Measurements from ENCODE around the gene SLIT3. TPM values are rescaled to one million over a fixed set of nuclear protein-coding genes. Genes with fewer than 3 reads are reported as not detected.

SLIT3 gene
- total and polyA plus RNA-seq, 4 experiments from 2014 or later = not detected

GRCh38 chr5:169185626-169186025 lies 115.3 kb downstream of the SLIT3 start:
- Histone ChIP-seq H3K4me1 (ENCODE audit: insufficient read depth, low read length) (no peaks in the 10 kb centered on the region), H3K36me3 (ENCODE audit: insufficient read depth, low read length) (no peaks in the 10 kb centered on the region), H3K27ac (ENCODE audit: low read depth, low read length) (no peak overlapping the region), H3K4me3 (ENCODE audit: low read length in 2 of 2) (no peak overlapping the region), H3K9me3 (ENCODE audit: control insufficient read depth in 1 of 2, low read length in 2 of 2) (no peaks in the 10 kb centered on the region), H3K27me3 (ENCODE audit: insufficient read depth, low read length) (no peaks in the 10 kb centered on the region)
- ChIA-PET CTCF (ENCODE audit: partially characterized antibody) (no interaction called here), POLR2A (ENCODE audit: partially characterized antibody) (no interaction called here)
- intact Hi-C loops (cut with micrococcal nuclease) = no loop called here
- H3K4me1 Mint-ChIP-seq = no peaks in the 10 kb centered on the region
- H3K9me3 Mint-ChIP-seq = peaks cover 0 to 2% (median 0%) of the 10 kb centered on the region in 8 donors
- H3K4me3 Mint-ChIP-seq = no peak overlapping the region
- H3K27ac Mint-ChIP-seq = no peak overlapping the region
- H3K27me3 Mint-ChIP-seq = no peaks in the 10 kb centered on the region
- DNase-seq = no peak
- H3K36me3 Mint-ChIP-seq = no peaks in the 10 kb centered on the region

- Histone ChIP-seq H3K27me3 (ENCODE audit: insufficient read depth, low read length) (no peaks in the 10 kb centered on the region), H3K4me1 (ENCODE audit: insufficient read depth, low read length) (no peaks in the 10 kb centered on the region), H3K4me3 (ENCODE audit: low read length in 2 of 2) (no peak overlapping the region), H3K27ac (ENCODE audit: low read depth, low read length) (no peak overlapping the region), H3K36me3 (ENCODE audit: insufficient read depth, low read length) (no peaks in the 10 kb centered on the region), H3K9me3 (ENCODE audit: control insufficient read depth in 1 of 2, low read length in 2 of 2) (no peaks in the 10 kb centered on the region)
- POLR2A ChIA-PET (ENCODE audit: partially characterized antibody) = no interaction called here
- intact Hi-C loops (cut with micrococcal nuclease) = no loop called here
- no peak for DNase-seq
- H3K4me1 Mint-ChIP-seq = no peaks in the 10 kb centered on the region
- H3K36me3 Mint-ChIP-seq = no peaks in the 10 kb centered on the region
- no peak overlapping the region for H3K4me3 Mint-ChIP-seq
- no peak overlapping the region for H3K27ac Mint-ChIP-seq
- no peaks in the 10 kb centered on the region for H3K27me3 Mint-ChIP-seq
- H3K9me3 Mint-ChIP-seq = no peaks in the 10 kb centered on the region
- CTCF ChIA-PET (ENCODE audit: partially characterized antibody) = no interaction called here
Measured at GRCh38 chr5:169183576-169183975, 117.4 kb downstream of the SLIT3 start.

- ChIA-PET CTCF (ENCODE audit: partially characterized antibody) (no interaction called here), POLR2A (ENCODE audit: partially characterized antibody) (no interaction called here)
- no peaks in the 10 kb centered on the region for H3K9me3 ChIP-seq (ENCODE audit: control insufficient read depth in 1 of 2, low read length in 2 of 2)
- Mint-ChIP-seq H3K4me1 (no peaks in the 10 kb centered on the region), H3K27ac (no peak overlapping the region), H3K9me3 (no peaks in the 10 kb centered on the region), H3K4me3 (no peak overlapping the region), H3K36me3 (no peaks in the 10 kb centered on the region), H3K27me3 (no peaks in the 10 kb centered on the region)
- no peaks in the 10 kb centered on the region for H3K27me3 ChIP-seq (ENCODE audit: insufficient read depth, low read length)
- no peak for DNase-seq
- H3K4me3 ChIP-seq (ENCODE audit: low read length in 2 of 2) = no peak overlapping the region
- no peaks in the 10 kb centered on the region for H3K4me1 ChIP-seq (ENCODE audit: insufficient read depth, low read length)
- intact Hi-C loops (cut with micrococcal nuclease) = no loop called here
- no peaks in the 10 kb centered on the region for H3K36me3 ChIP-seq (ENCODE audit: insufficient read depth, low read length)
- H3K27ac ChIP-seq (ENCODE audit: low read depth, low read length) = no peak overlapping the region
Measured at GRCh38 chr5:169182797-169183196, 118.1 kb downstream of the SLIT3 start.

GRCh38 chr5:169181814-169182213 lies 119.1 kb downstream of the SLIT3 start:
- DNase-seq = no peak
- intact Hi-C loops (cut with micrococcal nuclease) = no loop called here
- Histone ChIP-seq H3K27me3 (ENCODE audit: insufficient read depth, low read length) (no peaks in the 10 kb centered on the region), H3K27ac (ENCODE audit: low read depth, low read length) (no peak overlapping the region), H3K9me3 (ENCODE audit: control insufficient read depth in 1 of 2, low read length in 2 of 2) (no peaks in the 10 kb centered on the region), H3K4me3 (ENCODE audit: low read length in 2 of 2) (no peak overlapping the region), H3K4me1 (ENCODE audit: insufficient read depth, low read length) (no peaks in the 10 kb centered on the region), H3K36me3 (ENCODE audit: insufficient read depth, low read length) (no peaks in the 10 kb centered on the region)
- no peaks in the 10 kb centered on the region for H3K36me3 Mint-ChIP-seq
- no peak overlapping the region for H3K27ac Mint-ChIP-seq
- no peaks in the 10 kb centered on the region for H3K4me1 Mint-ChIP-seq
- H3K27me3 Mint-ChIP-seq = no peaks in the 10 kb centered on the region
- ChIA-PET CTCF (ENCODE audit: partially characterized antibody) (no interaction called here), POLR2A (ENCODE audit: partially characterized antibody) (no interaction called here)
- no peaks in the 10 kb centered on the region for H3K9me3 Mint-ChIP-seq
- H3K4me3 Mint-ChIP-seq = no peak overlapping the region

- Mint-ChIP-seq H3K4me1 (no peaks in the 10 kb centered on the region), H3K4me3 (no peak overlapping the region), H3K36me3 (no peaks in the 10 kb centered on the region), H3K27ac (no peak overlapping the region), H3K27me3 (peaks cover 0 to 2% of the 10 kb centered on the region in 2 donors), H3K9me3 (peaks cover 0 to 2% (median 0%) of the 10 kb centered on the region in 8 donors)
- DNase-seq = no peak
- CTCF ChIA-PET (ENCODE audit: partially characterized antibody) = no interaction called here
- intact Hi-C loops (cut with micrococcal nuclease) = no loop called here
- Histone ChIP-seq H3K9me3 (ENCODE audit: control insufficient read depth in 1 of 2, low read length in 2 of 2) (no peaks in the 10 kb centered on the region), H3K4me3 (ENCODE audit: low read length in 2 of 2) (no peak overlapping the region), H3K4me1 (ENCODE audit: insufficient read depth, low read length) (no peaks in the 10 kb centered on the region), H3K36me3 (ENCODE audit: insufficient read depth, low read length) (no peaks in the 10 kb centered on the region), H3K27me3 (ENCODE audit: insufficient read depth, low read length) (no peaks in the 10 kb centered on the region), H3K27ac (ENCODE audit: low read depth, low read length) (no peak overlapping the region)
- POLR2A ChIA-PET (ENCODE audit: partially characterized antibody) = no interaction called here
Measured at GRCh38 chr5:169178754-169179153, 122.2 kb downstream of the SLIT3 start.

GRCh38 chr5:169178274-169178673 lies 122.7 kb downstream of the SLIT3 start:
- intact Hi-C loops (cut with micrococcal nuclease) = no loop called here
- Mint-ChIP-seq H3K4me3 (no peak overlapping the region), H3K27ac (no peak overlapping the region), H3K4me1 (no peaks in the 10 kb centered on the region), H3K36me3 (no peaks in the 10 kb centered on the region), H3K9me3 (peaks cover 0 to 2% (median 0%) of the 10 kb centered on the region in 8 donors), H3K27me3 (peaks cover 0 to 2% of the 10 kb centered on the region in 2 donors)
- no peaks in the 10 kb centered on the region for H3K36me3 ChIP-seq (ENCODE audit: insufficient read depth, low read length)
- ChIA-PET POLR2A (ENCODE audit: partially characterized antibody) (interaction anchor here (0.5 kb wide), 1 partner anchor 9 kb away, joined by 3 read pairs; no protein-coding TSS in a partner anchor), CTCF (ENCODE audit: partially characterized antibody) (no interaction called here)
- no peak overlapping the region for H3K4me3 ChIP-seq (ENCODE audit: low read length in 2 of 2)
- H3K27me3 ChIP-seq (ENCODE audit: insufficient read depth, low read length) = no peaks in the 10 kb centered on the region
- H3K27ac ChIP-seq (ENCODE audit: low read depth, low read length) = no peak overlapping the region
- no peak for DNase-seq
- no peaks in the 10 kb centered on the region for H3K4me1 ChIP-seq (ENCODE audit: insufficient read depth, low read length)
- H3K9me3 ChIP-seq (ENCODE audit: control insufficient read depth in 1 of 2, low read length in 2 of 2) = no peaks in the 10 kb centered on the region

- CTCF ChIA-PET (ENCODE audit: partially characterized antibody) = no interaction called here
Measured at GRCh38 chr5:169176709-169177694, 123.9 kb downstream of the SLIT3 start.

More at GRCh38 chr5:169176709-169177694, 123.9 kb downstream of the SLIT3 start:
- no peaks in the 10 kb centered on the region for H3K4me1 Mint-ChIP-seq
- no peak overlapping the region for H3K4me3 Mint-ChIP-seq
- no peaks in the 10 kb centered on the region for H3K27me3 ChIP-seq (ENCODE audit: insufficient read depth, low read length)
- H3K9me3 Mint-ChIP-seq = peaks cover 0 to 8% (median 0%) of the 10 kb centered on the region in 8 donors
- H3K4me1 ChIP-seq (ENCODE audit: insufficient read depth, low read length) = no peaks in the 10 kb centered on the region
- H3K36me3 ChIP-seq (ENCODE audit: insufficient read depth, low read length) = no peaks in the 10 kb centered on the region
- no peak overlapping the region for H3K4me3 ChIP-seq (ENCODE audit: low read length in 2 of 2)
- intact Hi-C loops (cut with micrococcal nuclease) = no loop called here
- no peak for DNase-seq
- no peak overlapping the region for H3K27ac Mint-ChIP-seq
- POLR2A ChIA-PET (ENCODE audit: partially characterized antibody) = no interaction called here
- H3K27ac ChIP-seq (ENCODE audit: low read depth, low read length) = no peak overlapping the region
- H3K36me3 Mint-ChIP-seq = no peaks in the 10 kb centered on the region
- no peaks in the 10 kb centered on the region for H3K9me3 ChIP-seq (ENCODE audit: control insufficient read depth in 1 of 2, low read length in 2 of 2)
- H3K27me3 Mint-ChIP-seq = peaks cover 0 to 2% of the 10 kb centered on the region in 2 donors

Measured in CD4-positive, alpha-beta memory T cell (primary cell).